CD14-positive monocyte (primary cell): ENCODE data around the gene TAP1. TPM values are rescaled to one million over a fixed set of nuclear protein-coding genes. Genes with fewer than 3 reads are reported as not detected.

Experiments used
- DNase-seq, 3 donors: peaks; one replicate each; pipeline ENCODE4 v3.0.0-alpha.2; 2011 to 2022
- H2AFZ ChIP-seq: 2 replicates; pipeline ENCODE4 v1.6.0; 2012; ENCODE audit warnings: mild to moderate bottlenecking, low read depth, low read length, inconsistent platforms; ENCODE audit not compliant: insufficient read depth, poor library complexity, severe bottlenecking
- H3K27ac ChIP-seq, 2 donors: 1 replicate in 1 of 2; 2 replicates in 1 of 2; pipeline ENCODE4 v1.5.1; 2012 to 2013; ENCODE audit warnings: low read length in 2 of 2, control low read depth in 1 of 2, inconsistent platforms in 1 of 2, low read depth in 1 of 2, mild to moderate bottlenecking in 1 of 2
- H3K27me3 ChIP-seq, 2 donors: one replicate each; pipeline versions ENCODE4 v1.6.0 to v1.6.1; 2011 to 2013; ENCODE audit warnings: low read length in 2 of 2; ENCODE audit not compliant: control insufficient read depth in 2 of 2, insufficient read depth in 2 of 2
- H3K36me3 ChIP-seq, 2 donors: replicated peaks in 1 of 2; 1 replicate in 1 of 2; 2 replicates in 1 of 2; pipeline versions ENCODE4 v1.5.1 to v1.6.1; 2012 to 2013; ENCODE audit warnings: low read length in 2 of 2, control low read depth in 1 of 2, inconsistent platforms in 1 of 2, mild to moderate bottlenecking in 1 of 2; ENCODE audit not compliant: insufficient read depth in 2 of 2, control insufficient read depth in 1 of 2
- H3K4me1 ChIP-seq, 2 donors: 1 replicate in 1 of 2; 2 replicates in 1 of 2; pipeline versions ENCODE4 v1.5.1 to v1.6.1; 2012 to 2013; ENCODE audit warnings: low read length in 2 of 2, control low read depth in 1 of 2, inconsistent platforms in 1 of 2, mild to moderate bottlenecking in 1 of 2, moderate library complexity in 1 of 2; ENCODE audit not compliant: insufficient read depth in 2 of 2, control insufficient read depth in 1 of 2
- H3K4me2 ChIP-seq: replicated peaks from 2 replicates; pipeline ENCODE3; 2012; ENCODE audit warnings: low read length, moderate library complexity, mild to moderate bottlenecking; ENCODE audit not compliant: poor library complexity, severe bottlenecking; ENCODE audit errors: extremely low read depth
- H3K4me3 ChIP-seq, 3 experiments: fragments of 200-600 bp in 1 of 3; sonication (generic) in 1 of 3; replicated peaks in 1 of 3; 1 replicate in 2 of 3; 2 replicates in 1 of 3; pipeline ENCODE4 v1.5.1; 2011 to 2013; ENCODE audit warnings: low read length in 3 of 3, mild to moderate bottlenecking in 3 of 3, control low read depth in 2 of 3, low read depth in 2 of 3, inconsistent platforms in 1 of 3, moderate library complexity in 1 of 3
- H3K79me2 ChIP-seq: 2 replicates; pipeline ENCODE4 v1.6.0; 2012; ENCODE audit warnings: mild to moderate bottlenecking, control low read depth, inconsistent platforms, low read length, moderate library complexity; ENCODE audit not compliant: insufficient read depth
- H3K9ac ChIP-seq: 2 replicates; pipeline ENCODE4 v1.6.0; 2017; ENCODE audit warnings: low read length, mild to moderate bottlenecking; ENCODE audit not compliant: insufficient read depth, poor library complexity, severe bottlenecking
- H3K9me3 ChIP-seq, 2 donors: replicated peaks in 1 of 2; 1 replicate in 1 of 2; 2 replicates in 1 of 2; pipeline versions ENCODE4 v1.5.1 to v1.6.1; 2012 to 2013; ENCODE audit warnings: low read length in 2 of 2, control low read depth in 1 of 2; ENCODE audit not compliant: control insufficient read depth in 1 of 2, insufficient read depth in 1 of 2
- H4K20me1 ChIP-seq: 2 replicates; pipeline ENCODE4 v1.6.0; 2012; ENCODE audit warnings: mild to moderate bottlenecking, low read length, control low read depth, moderate library complexity; ENCODE audit not compliant: insufficient read depth
- H3K27ac Mint-ChIP-seq, 7 donors: one replicate each; pipeline ENCODE4 v1.8.0; 2020; ENCODE audit warnings: mild to moderate bottlenecking in 7 of 7, mixed read lengths in 7 of 7, moderate library complexity in 6 of 7, inconsistent platforms in 2 of 7
- H3K27me3 Mint-ChIP-seq, 3 donors: one replicate each; pipeline ENCODE4 v1.8.0; 2021 to 2022; ENCODE audit warnings: low read depth in 3 of 3, mild to moderate bottlenecking in 3 of 3, mixed read lengths in 3 of 3, moderate library complexity in 3 of 3, inconsistent platforms in 1 of 3
- H3K36me3 Mint-ChIP-seq, 2 donors: one replicate each; pipeline ENCODE4 v1.8.0; 2020; ENCODE audit warnings: mixed read lengths in 2 of 2, inconsistent platforms in 1 of 2, mild to moderate bottlenecking in 1 of 2
- H3K4me1 Mint-ChIP-seq: one replicate; pipeline ENCODE4 v1.8.0; 2020; ENCODE audit warnings: mild to moderate bottlenecking, mixed read lengths
- H3K4me3 Mint-ChIP-seq, 2 donors: one replicate each; pipeline ENCODE4 v1.8.0; 2020; ENCODE audit warnings: mild to moderate bottlenecking in 2 of 2, mixed read lengths in 2 of 2, moderate library complexity in 1 of 2
- H3K9me3 Mint-ChIP-seq, 7 donors: one replicate each; pipeline ENCODE4 v1.8.0; 2020 to 2022; ENCODE audit warnings: mixed read lengths in 7 of 7, mild to moderate bottlenecking in 6 of 7, moderate library complexity in 6 of 7, inconsistent platforms in 2 of 7
- CTCF ChIP-seq: fragments of 200-600 bp; IDR thresholded peaks from one replicate; pipeline ENCODE4 v1.8.0; 2022; ENCODE audit warnings: antibody characterized with exemption, mild to moderate bottlenecking
- WGBS: methylation state at CpG from one replicate; pipeline ENCODE4 v1.1.5; 2013; ENCODE audit warnings: missing lambda C conversion rate; ENCODE audit not compliant: insufficient coverage; 5-methylcytosine and 5-hydroxymethylcytosine counted together
- intact Hi-C, 2 donors: fragments of 100-400 bp; cut with micrococcal nuclease; formaldehyde crosslinking; loops; one replicate each; pipeline versions ENCODE4 v1.15.0 to v1.15.1; 2023
- polyA plus RNA-seq, 3 donors: library from polyadenylated mRNA; depleted of rRNA in 1 of 3; unstranded in 2 of 3; stranded (reverse) in 1 of 3; fragments of 300-500 nt in 2 of 3; fragments of >200 nt in 1 of 3; fragmentation: Illumina TruSeq in 2 of 3; gene quantifications; 1 replicate in 2 of 3; 2 replicates in 1 of 3; pipeline ENCODE4 v1.2.3, GENCODE V29; 2012 to 2021

Gene TAP1
- polyA plus RNA-seq, 3 donors: 119 to 221 (median 204) TPM

GRCh38 chr6:32895006-32895345 is 41.5 kb upstream of the TAP1 start:
- H3K27ac ChIP-seq: peak overlapping the region in 1 of 2 donors; percentile 82
- peak overlapping the region; percentile 97 for H2AFZ ChIP-seq
- Mint-ChIP-seq H3K4me1 (peaks cover 47% of the 10 kb centered on the region), H3K27me3 (peaks cover 0 to 1% (median 0%) of the 10 kb centered on the region in 3 donors), H3K27ac (peak overlapping the region; percentile 57 to 98 (median 93)), H3K4me3 (peak overlapping the region; percentile 99 to 100), H3K36me3 (peaks cover 0 to 3% of the 10 kb centered on the region in 2 donors), H3K9me3 (no peaks in the 10 kb centered on the region)
- WGBS: 0% methylated on average over 2 of the region's 8 CpGs
- H3K79me2 ChIP-seq: peaks cover 54% of the 10 kb centered on the region
- H3K9me3 ChIP-seq: no peaks in the 10 kb centered on the region
- peak overlapping the region; percentile 75 to 96 (median 79) for H3K4me3 ChIP-seq
- no peak for TF ChIP-seq CTCF
- H3K27me3 ChIP-seq: no peaks in the 10 kb centered on the region
- H3K4me2 ChIP-seq: peak overlapping the region; percentile 99
- intact Hi-C loops: loop anchor here (5.0 to 10.0 kb wide), 2 partner anchors 42 to 190 kb away; no protein-coding TSS in a partner anchor
- no peak for DNase-seq
- peak overlapping the region; percentile 75 for H3K9ac ChIP-seq
- H4K20me1 ChIP-seq: no peaks in the 10 kb centered on the region
- peaks cover 22 to 42% of the 10 kb centered on the region in 2 donors for H3K4me1 ChIP-seq
- no peaks in the 10 kb centered on the region for H3K36me3 ChIP-seq

- Histone ChIP-seq H3K4me2 (peak overlapping the region; percentile 99), H3K27me3 (no peaks in the 10 kb centered on the region), H4K20me1 (no peaks in the 10 kb centered on the region), H3K9ac (peak overlapping the region; percentile 75), H2AFZ (peak overlapping the region; percentile 97), H3K79me2 (peaks cover 48% of the 10 kb centered on the region), H3K9me3 (no peaks in the 10 kb centered on the region), H3K27ac (peak overlapping the region; percentile 73 to 82), H3K36me3 (no peaks in the 10 kb centered on the region), H3K4me1 (peaks cover 22 to 42% of the 10 kb centered on the region in 2 donors), H3K4me3 (peak overlapping the region; percentile 75 to 96 (median 79))
- Mint-ChIP-seq H3K36me3 (no peaks in the 10 kb centered on the region), H3K4me3 (peak overlapping the region; percentile 99 to 100), H3K27ac (peak overlapping the region; percentile 89 to 98 (median 94)), H3K27me3 (peaks cover 0 to 1% (median 0%) of the 10 kb centered on the region in 3 donors), H3K4me1 (peaks cover 47% of the 10 kb centered on the region), H3K9me3 (no peaks in the 10 kb centered on the region)
- intact Hi-C loops: loop anchor here (5.0 to 10.0 kb wide), 3 partner anchors 38 to 190 kb away; no protein-coding TSS in a partner anchor
- no peak for TF ChIP-seq CTCF
- peak; percentile 84 to 90 (median 88) for DNase-seq
- 0% methylated on average over 54 of the region's 61 CpGs for WGBS
Observed at GRCh38 chr6:32894085-32895005, 40.8 kb upstream of the TAP1 start.
